HL-60 (cell line): ENCODE data around the gene WWOX.

ENCODE experiments used
- DNase-seq, 2 experiments: peaks; one replicate each; pipeline ENCODE4 v3.0.0-alpha.2; 2010 to 2020; ENCODE audit warnings: low read depth in 1 of 2, low spot score in 1 of 2
- H3K27ac ChIP-seq: fragments of 250-450 bp; sonication (Bioruptor Pico); replicated peaks from 2 replicates; pipeline ENCODE4 v1.5.1; 2020; ENCODE audit warnings: mild to moderate bottlenecking, moderate library complexity
- H3K27me3 ChIP-seq: fragments of 250-450 bp; sonication (Bioruptor Pico); 2 replicates; pipeline ENCODE4 v1.5.1; 2021; ENCODE audit warnings: mild to moderate bottlenecking, moderate library complexity; ENCODE audit not compliant: insufficient read depth, poor library complexity, severe bottlenecking
- H3K4me3 ChIP-seq: replicated peaks from 2 replicates; pipeline ENCODE4 v1.5.1; 2011; ENCODE audit warnings: mild to moderate bottlenecking, control low read depth, low read length; ENCODE audit not compliant: insufficient read depth
- CTCF ChIP-seq: IDR thresholded peaks from one replicate; pipeline ENCODE4 v1.5.1; 2011; ENCODE audit warnings: low read length, control low read depth, inconsistent platforms; ENCODE audit not compliant: insufficient read depth
- GABPA ChIP-seq: IDR thresholded peaks from 2 replicates; pipeline ENCODE4 v1.6.1; 2012; ENCODE audit warnings: low read depth
- POLR2AphosphoS5 ChIP-seq: IDR thresholded peaks from 2 replicates; pipeline ENCODE4 v1.6.1; 2012; ENCODE audit warnings: low read depth
- REST ChIP-seq: IDR thresholded peaks from 2 replicates; pipeline ENCODE4 v1.6.1; 2012; ENCODE audit warnings: low read depth; ENCODE audit not compliant: insufficient replicate concordance
- SPI1 ChIP-seq: IDR thresholded peaks from 2 replicates; pipeline ENCODE4 v1.6.1; 2012; ENCODE audit warnings: low read depth, mild to moderate bottlenecking, borderline replicate concordance

WWOX gene

GRCh38 chr16:78137179-78137578 is 37.7 kb downstream of the WWOX start:
- Histone ChIP-seq H3K27me3 (no peaks in the 10 kb centered on the region), H3K4me3 (no peak overlapping the region), H3K27ac (no peak overlapping the region)
- TF ChIP-seq GABPA (no peak), REST (no peak), POLR2AphosphoS5 (no peak), CTCF (no peak), SPI1 (no peak)
- no peak for DNase-seq

GRCh38 chr16:78137782-78138616 is 38.5 kb downstream of the WWOX start:
- TF ChIP-seq SPI1, result no peak

GRCh38 chr16:78140818-78141466 is 41.5 kb downstream of the WWOX start:
- no peak for DNase-seq
- TF ChIP-seq SPI1 (no peak), CTCF (no peak), REST (no peak)

More at GRCh38 chr16:78137782-78138616, 38.5 kb downstream of the WWOX start:
- DNase-seq, result no peak
- Histone ChIP-seq H3K4me3 (no peak overlapping the region), H3K27ac (no peak overlapping the region), H3K27me3 (no peaks in the 10 kb centered on the region)

GRCh38 chr16:78142788-78143187 is 43.3 kb downstream of the WWOX start:
- H3K27ac ChIP-seq, result no peak overlapping the region
- H3K27me3 ChIP-seq, result no peaks in the 10 kb centered on the region
- no peak overlapping the region for H3K4me3 ChIP-seq
- TF ChIP-seq REST (no peak), POLR2AphosphoS5 (no peak), CTCF (no peak)
- DNase-seq, result no peak

More at GRCh38 chr16:78140818-78141466, 41.5 kb downstream of the WWOX start:
- Histone ChIP-seq H3K27me3 (no peaks in the 10 kb centered on the region), H3K4me3 (no peak overlapping the region), H3K27ac (no peak overlapping the region)
